Right atrium auricular region (tissue), 2 donors: ENCODE results near the gene VTA1. TPM values are rescaled to one million over a fixed set of nuclear protein-coding genes. Genes with fewer than 3 reads are reported as not detected.

ENCODE experiments used
- DNase-seq: peaks from one replicate; pipeline ENCODE4 v3.0.0-alpha.2; 2019; ENCODE audit warnings: low spot score
- H3K27ac ChIP-seq, 2 donors: fragments of 200-600 bp; sonication (generic); 1 replicate in 1 of 2; 2 replicates in 1 of 2; pipeline ENCODE4 v1.5.1; 2016 to 2019
- H3K27me3 ChIP-seq, 2 donors: fragments of 200-600 bp; sonication (generic); one replicate each; pipeline versions ENCODE4 v1.5.1 to v1.6.0; 2017 to 2019
- H3K36me3 ChIP-seq: fragments of 200-600 bp; sonication (generic); one replicate; pipeline ENCODE4 v1.5.1; 2016
- H3K4me1 ChIP-seq, 2 donors: fragments of 200-600 bp; sonication (generic); one replicate each; pipeline versions ENCODE4 v1.5.1 to v1.6.0; 2017 to 2019
- H3K4me3 ChIP-seq, 2 donors: fragments of 200-600 bp; sonication (generic); 1 replicate in 1 of 2; 2 replicates in 1 of 2; pipeline ENCODE4 v1.5.1; 2017 to 2019; ENCODE audit warnings: mild to moderate bottlenecking in 1 of 2, moderate library complexity in 1 of 2
- H3K9me3 ChIP-seq, 2 donors: fragments of 200-600 bp; sonication (generic); one replicate each; pipeline ENCODE4 v1.5.1; 2019
- CTCF ChIP-seq, 2 donors: fragments of 200-600 bp; sonication (generic); IDR thresholded peaks; one replicate each; pipeline ENCODE4 v1.5.1; 2019; ENCODE audit warnings: antibody characterized with exemption in 2 of 2
- total RNA-seq, 2 donors: library from RNA; depleted of rRNA; stranded (reverse); fragments of >200 nt; gene quantifications; one replicate each; pipeline ENCODE4 v1.1.0, GENCODE V29; 2016

VTA1 gene
- total RNA-seq, 2 donors from 2014 or later = 28.2 to 36.4 TPM

- no peaks in the 10 kb centered on the region for H3K27me3 ChIP-seq
- H3K9me3 ChIP-seq = no peaks in the 10 kb centered on the region
- H3K4me1 ChIP-seq = peaks cover 0 to 9% of the 10 kb centered on the region in 2 donors
- no peak for TF ChIP-seq CTCF (IDR thresholded peaks at IDR 0.05)
- H3K36me3 ChIP-seq = peaks cover 10% of the 10 kb centered on the region
- H3K4me3 ChIP-seq = no peak overlapping the region
- DNase-seq = no peak
- H3K27ac ChIP-seq = no peak overlapping the region
Observed at GRCh38 chr6:142162780-142163179, 15.7 kb downstream of the VTA1 start.

- no peak for TF ChIP-seq CTCF (IDR thresholded peaks at IDR 0.05)
- Histone ChIP-seq H3K27ac (no peak overlapping the region), H3K36me3 (peaks cover 16% of the 10 kb centered on the region), H3K4me1 (peaks cover 0 to 9% of the 10 kb centered on the region in 2 donors), H3K27me3 (no peaks in the 10 kb centered on the region), H3K9me3 (no peaks in the 10 kb centered on the region), H3K4me3 (no peak overlapping the region)
- DNase-seq = no peak
Observed at GRCh38 chr6:142165227-142165626, 18.2 kb downstream of the VTA1 start.

GRCh38 chr6:142167071-142167470 is 20.0 kb downstream of the VTA1 start:
- Histone ChIP-seq H3K27me3 (no peaks in the 10 kb centered on the region), H3K4me3 (no peak overlapping the region), H3K9me3 (no peaks in the 10 kb centered on the region), H3K36me3 (peaks cover 33% of the 10 kb centered on the region), H3K4me1 (peaks cover 0 to 9% of the 10 kb centered on the region in 2 donors), H3K27ac (no peak overlapping the region)
- TF ChIP-seq CTCF (IDR thresholded peaks at IDR 0.05) = no peak
- DNase-seq = no peak

GRCh38 chr6:142167486-142167885 is 20.4 kb downstream of the VTA1 start:
- Histone ChIP-seq H3K4me3 (no peak overlapping the region), H3K36me3 (peaks cover 37% of the 10 kb centered on the region), H3K27me3 (no peaks in the 10 kb centered on the region), H3K27ac (no peak overlapping the region), H3K4me1 (peaks cover 0 to 7% of the 10 kb centered on the region in 2 donors), H3K9me3 (no peaks in the 10 kb centered on the region)
- no peak for DNase-seq
- no peak for TF ChIP-seq CTCF (IDR thresholded peaks at IDR 0.05)

- Histone ChIP-seq H3K36me3 (peaks cover 59% of the 10 kb centered on the region), H3K27ac (no peak overlapping the region), H3K4me3 (no peak overlapping the region), H3K4me1 (no peaks in the 10 kb centered on the region), H3K9me3 (no peaks in the 10 kb centered on the region), H3K27me3 (no peaks in the 10 kb centered on the region)
- no peak for TF ChIP-seq CTCF (IDR thresholded peaks at IDR 0.05)
- no peak for DNase-seq
Observed at GRCh38 chr6:142171351-142171750, 24.3 kb downstream of the VTA1 start.

GRCh38 chr6:142172758-142173157 is 25.7 kb downstream of the VTA1 start:
- no peak for TF ChIP-seq CTCF (IDR thresholded peaks at IDR 0.05)
- Histone ChIP-seq H3K36me3 (peaks cover 58% of the 10 kb centered on the region), H3K27ac (no peak overlapping the region), H3K4me3 (no peak overlapping the region), H3K9me3 (peaks cover 0 to 6% of the 10 kb centered on the region in 2 donors), H3K4me1 (no peaks in the 10 kb centered on the region), H3K27me3 (no peaks in the 10 kb centered on the region)
- DNase-seq = no peak
